CD1c-positive myeloid dendritic cell (primary cell): ENCODE data around the gene SLC19A1.

ENCODE experiments used
- DNase-seq: peaks from one replicate; pipeline ENCODE4 v3.0.0-alpha.2; 2016; ENCODE audit errors: extremely low spot score

SLC19A1 gene

DNA sequence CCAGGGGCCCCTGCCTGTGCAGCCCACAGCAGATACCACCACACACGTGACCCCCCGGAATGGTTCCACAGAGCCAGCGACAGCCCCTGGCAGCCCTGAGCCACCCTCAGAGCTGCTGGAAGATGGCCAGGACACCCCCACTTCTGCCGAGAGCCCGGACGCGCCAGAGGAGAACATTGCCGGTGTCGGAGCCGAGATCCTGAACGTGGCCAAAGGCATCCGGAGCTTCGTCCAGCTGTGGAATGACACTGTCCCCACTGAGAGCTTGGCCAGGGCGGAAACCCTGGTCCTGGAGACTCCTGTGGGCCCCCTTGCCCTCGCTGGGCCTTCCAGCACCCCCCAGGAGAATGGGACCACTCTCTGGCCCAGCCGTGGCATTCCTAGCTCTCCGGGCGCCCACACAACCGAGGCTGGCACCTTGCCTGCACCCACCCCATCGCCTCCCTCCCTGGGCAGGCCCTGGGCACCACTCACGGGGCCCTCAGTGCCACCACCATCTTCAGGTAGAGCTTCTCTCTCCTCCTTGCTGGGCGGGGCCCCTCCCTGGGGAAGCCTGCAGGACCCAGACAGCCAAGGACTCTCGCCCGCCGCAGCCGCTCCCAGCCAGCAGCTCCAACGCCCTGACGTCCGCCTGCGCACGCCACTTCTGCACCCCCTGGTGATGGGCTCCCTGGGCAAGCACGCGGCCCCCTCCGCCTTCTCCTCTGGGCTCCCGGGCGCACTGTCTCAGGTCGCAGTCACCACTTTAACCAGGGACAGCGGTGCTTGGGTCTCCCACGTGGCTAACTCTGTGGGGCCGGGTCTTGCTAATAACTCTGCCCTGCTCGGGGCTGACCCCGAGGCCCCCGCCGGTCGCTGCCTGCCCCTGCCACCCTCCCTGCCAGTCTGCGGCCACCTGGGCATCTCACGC lies 86.3 kb downstream of the SLC19A1 start:
- DNase-seq: no peak

DNA sequence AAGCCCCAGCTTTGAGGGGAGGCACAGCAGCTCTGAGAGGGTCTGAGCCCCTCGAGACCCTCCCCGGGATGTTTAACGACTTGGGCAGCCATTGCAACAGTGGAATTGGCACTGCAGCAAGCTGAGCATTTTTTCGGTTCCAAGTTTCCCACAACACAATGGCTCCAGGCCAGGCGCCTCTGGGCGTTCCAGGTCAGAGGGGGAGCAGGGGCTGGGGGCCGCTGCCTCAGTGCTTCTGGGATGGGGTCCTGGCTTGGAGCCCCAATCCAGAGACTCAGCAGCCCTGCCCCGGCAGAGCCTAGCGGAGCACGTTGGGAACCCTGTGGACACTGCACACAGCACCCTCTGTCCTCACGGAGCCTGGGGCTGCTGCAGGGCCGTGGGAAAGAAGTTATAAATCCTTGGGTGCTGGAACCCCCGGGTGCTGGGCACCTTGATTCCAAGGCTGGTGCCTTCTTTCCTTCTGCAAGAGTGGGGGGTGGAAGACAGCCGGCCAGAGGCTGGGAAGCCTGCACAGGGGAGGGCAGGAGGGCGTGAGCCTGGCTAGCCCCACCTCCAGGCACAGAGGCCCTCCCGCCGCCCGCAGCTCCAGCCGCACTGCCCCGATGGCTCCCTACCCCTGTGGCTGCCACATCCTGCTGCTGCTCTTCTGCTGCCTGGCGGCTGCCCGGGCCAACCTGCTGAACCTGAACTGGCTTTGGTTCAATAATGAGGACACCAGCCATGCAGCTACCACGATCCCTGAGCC lies 87.1 kb downstream of the SLC19A1 start:
- DNase-seq: no peak

DNA sequence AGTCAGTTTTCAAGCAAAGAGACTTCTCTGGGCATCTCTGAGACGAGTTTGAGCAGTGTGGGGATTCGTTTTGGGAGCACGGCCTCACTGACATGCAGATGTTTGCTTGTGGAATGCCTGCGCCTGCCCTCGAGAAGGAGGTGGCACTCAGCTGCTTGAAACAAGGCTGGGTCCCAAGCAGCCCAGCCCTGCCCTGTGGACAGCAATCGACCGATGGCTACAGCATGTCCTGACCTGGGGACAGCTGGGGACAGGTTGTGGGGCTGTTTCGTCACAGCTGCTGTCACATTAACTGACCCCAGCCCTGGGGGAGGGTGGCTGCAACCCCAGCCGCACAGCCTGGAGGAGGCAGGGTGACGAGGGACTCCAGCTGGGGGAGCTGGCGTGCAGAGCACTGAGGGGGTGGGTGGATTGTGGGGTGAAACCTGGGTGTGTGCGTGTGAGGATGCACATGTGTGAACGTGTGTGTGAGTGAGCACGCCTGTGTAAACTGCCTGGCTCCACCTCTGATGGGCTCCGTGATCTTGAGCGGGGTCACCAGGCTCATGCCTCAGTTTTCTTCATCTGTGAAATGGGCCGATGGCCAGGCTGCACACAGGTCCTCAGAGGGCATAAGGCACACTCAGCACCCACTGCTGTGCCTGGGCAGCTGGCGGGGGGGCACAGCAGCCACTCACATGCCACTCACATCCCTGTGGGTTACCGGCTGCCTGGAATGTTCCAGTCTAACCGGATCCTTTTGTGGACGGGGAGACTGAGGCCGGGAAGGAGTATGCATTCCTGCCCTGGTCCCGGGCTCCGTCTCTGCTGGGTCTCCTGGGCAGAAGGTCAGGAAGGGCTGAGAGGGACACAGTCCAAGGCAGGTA lies 87.9 kb downstream of the SLC19A1 start:
- DNase-seq: no peak

DNA sequence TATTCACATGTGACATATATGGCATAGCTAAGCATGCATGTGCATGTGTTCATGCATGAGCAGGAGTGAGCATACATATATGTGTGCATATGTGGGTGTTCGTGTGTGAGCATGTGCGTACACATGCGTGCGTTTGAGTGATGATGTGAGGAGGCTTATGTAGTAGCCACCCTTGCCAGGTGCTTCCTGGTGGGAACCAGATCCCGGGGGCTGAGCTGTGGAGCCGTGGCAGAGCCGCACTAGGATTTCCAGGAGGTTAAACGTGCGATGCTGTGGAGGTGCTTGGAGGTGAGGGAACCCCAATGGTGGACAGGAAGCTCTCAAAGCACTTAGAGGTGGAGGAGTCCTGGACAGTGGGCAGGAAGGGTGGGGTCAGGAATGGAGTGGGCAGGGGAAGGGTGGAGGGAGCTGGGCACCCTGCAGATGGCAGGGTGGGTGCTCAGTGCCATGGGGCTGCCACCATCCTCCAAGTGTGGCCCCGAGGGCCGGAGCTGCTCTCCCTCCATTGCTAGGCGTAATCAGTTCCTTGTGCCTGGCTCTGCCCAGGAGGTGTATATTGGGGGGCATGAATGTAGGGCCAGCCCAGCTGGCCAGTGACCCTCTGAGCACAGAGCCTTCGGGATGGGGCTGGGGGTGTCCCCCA lies 88.8 kb downstream of the SLC19A1 start:
- DNase-seq: no peak

DNA sequence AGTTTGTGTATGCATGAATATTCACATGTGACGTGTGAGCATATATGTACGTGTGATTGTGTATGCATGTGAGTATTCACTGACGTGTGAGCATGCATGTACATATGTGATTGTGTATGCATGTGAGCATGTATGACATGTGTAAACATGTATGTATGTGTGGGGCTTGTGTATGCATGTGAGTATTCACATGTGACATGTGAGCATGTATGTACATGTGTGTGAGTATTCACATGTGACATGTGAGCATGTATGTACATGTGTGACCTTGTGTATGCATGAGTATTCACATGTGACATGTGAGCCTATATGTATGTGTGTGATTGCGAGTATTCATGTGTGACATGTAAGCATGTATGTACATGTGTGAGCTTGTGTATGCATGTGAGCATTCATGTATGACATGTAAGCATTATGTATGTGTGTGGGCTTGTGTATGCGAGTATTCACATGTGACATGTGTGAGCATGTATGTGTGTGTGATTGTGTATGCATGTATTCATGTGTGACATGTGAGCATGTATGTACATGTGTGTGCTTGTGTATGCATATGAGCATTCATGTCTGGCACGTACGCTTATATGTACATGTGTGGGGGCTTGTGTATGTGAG lies 89.4 kb downstream of the SLC19A1 start:
- DNase-seq: no peak

DNA sequence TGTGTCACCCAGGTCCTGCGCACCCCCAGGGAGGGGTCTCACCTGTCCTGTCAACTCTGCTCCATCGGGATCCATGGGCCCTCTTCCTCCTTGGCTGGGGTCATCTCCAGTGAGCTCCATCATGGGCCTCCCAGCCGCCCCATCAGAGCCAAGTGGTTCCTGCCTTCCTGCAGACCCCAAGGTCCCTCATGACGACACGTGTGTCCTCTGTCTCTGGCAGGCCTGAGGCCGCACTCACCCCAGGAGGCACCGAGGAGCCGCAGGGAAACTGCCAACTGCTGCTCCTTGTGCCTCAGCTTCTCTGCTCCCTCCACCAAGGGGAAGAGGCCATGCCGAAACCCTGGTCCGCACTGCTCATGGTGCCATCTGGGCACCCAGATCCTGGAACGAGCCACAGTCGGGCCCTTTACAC lies 90.5 kb downstream of the SLC19A1 start:
- no peak for DNase-seq

DNA sequence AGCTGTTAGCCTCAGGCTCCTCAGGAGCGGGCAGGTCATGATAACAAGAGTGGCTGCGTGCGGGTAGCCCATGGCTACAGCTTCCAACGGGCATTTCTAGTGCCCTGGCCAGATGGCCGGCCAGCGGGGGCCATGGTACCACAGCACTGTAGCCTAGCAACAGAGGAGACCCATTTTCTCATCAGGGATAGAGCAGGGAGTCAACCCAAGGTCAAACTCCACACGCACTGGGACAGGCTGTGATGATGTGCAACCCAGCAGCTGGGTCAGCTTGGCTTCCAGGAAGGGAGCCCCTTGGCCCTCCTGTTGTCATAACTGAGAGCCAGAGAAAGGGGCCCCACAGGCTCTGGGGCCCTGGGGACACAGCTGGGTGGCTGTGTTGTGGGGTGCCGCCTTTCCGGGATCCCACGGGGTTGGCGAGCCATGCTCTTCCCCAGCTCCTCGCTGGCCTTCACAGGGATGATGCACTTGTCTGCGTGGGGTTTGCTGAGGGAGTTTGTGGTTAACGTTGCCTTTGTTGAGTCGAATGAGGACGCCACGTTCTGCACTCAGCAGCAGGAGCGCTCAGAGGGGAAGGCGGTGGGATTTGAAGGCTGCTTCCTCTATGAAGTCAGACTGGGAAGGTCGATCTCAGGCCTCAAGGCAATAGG lies 91.0 kb downstream of the SLC19A1 start:
- no peak for DNase-seq

DNA sequence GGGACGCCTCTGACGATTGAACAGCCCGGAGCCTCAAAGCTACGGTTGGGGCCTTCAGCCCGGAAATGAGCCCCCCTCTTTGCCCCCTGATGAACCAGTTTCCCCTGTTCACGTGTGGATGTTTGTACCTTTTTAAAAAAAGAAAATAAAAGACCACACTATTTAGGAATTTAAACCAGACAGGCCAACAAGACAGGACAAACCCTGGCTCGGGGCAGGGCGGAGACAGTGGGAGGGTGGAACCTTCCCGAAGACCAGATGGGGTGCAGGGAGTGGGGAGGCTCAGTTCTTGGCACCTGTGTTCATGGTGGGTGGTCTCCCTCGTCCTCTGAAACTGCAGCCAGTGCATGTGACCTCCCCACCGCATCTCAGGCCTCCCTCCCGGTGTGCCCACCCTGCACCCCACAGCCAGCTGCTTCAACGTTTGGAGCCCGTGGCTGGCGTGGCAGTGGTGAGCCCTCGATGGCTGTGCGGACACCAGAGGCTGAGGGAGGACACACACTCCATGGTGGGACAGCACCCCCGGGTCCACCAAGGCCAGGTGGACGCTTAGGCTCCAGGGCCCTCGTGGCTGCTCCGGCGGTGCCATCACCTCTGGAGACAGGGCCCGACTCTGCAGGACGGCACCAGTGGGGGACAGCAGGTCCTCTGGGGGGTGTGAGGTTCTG lies 91.7 kb downstream of the SLC19A1 start:
- no peak for DNase-seq

DNA sequence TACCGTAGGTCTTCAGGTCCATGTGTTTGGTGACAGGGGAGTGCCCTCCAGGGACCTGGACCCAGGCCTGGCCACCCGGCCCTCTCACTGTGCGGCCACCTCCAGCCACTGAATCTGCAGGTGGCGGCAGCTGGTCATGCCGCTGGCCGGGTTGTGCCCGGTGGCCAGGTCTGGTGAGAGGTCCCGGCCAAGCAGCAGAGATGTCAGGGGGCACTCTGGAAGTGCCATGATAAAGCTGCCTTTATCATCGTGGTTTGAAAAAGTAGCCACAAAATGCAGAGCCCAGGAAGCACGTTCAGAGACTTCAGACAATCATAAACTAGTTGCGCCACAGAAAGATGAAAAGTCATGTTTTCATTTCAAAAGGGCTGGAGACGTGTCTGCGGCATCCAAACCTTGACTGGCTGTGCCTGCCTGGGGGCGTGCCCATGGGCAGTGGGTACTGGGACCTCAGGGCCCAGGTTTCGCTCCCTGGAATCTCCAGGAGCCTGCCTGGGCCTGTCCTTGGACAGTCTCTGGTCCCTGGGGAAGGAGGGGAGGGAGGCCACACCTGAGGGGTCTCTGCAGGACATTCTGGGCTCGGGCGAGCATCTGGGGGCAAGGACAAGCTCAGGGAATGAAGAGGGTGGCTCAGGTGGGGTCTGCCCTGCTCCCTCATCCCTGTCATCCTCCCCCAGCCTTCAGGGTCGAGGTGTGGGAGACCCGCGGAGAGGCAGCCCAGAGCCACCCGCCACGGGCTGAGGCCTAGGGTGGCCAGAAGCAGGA lies 92.4 kb downstream of the SLC19A1 start:
- DNase-seq: no peak

DNA sequence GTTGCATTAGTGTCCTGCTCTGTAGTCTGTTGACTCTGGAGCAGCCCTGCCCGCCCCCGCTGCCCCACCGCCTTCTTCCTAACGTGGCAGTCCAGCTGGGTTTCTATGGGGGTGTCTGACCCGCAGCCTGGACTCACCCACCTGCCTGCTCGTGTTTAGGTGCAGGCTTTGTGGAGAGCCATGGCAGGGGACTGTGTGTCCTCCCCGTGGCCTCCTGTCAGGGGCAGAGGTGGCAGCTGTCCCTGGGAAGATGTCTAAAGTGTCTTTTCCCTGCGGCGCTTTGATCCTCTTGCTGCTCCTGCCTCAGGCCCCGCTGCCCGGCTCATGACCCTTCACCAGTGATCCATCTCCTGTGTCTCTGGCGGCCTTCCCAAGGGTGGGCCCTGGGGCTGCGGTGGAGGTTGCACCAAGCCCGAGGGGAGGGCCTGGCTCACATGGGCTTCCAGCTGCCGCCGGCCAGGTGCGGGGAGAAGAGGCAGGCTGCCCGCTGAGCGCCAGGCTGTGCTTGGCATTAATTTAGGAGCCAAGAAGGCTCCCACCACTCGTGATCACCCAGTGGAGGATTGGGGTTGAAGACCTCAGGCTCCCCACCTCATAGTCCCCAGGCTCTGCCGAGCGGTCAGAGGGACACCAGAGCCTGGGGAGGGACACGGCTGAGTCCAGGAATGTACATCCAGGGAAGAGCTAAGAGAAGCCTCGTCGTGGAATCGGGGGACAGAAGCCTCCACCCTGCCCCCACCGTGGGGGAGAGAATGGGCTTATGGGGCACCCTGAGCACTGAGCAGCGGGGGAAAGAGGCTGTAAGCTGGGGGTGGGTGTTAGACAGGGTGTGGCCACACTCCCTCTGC lies 93.2 kb downstream of the SLC19A1 start:
- DNase-seq: no peak

- DNase-seq: no peak
Observed at GRCh38 chr21:45448283-45448809, 93.9 kb downstream of the SLC19A1 start.
